Activated naive CD8-positive, alpha-beta T cell treated with anti-CD3 and anti-CD28 coated beads, Interleukin-2, amount 50 U/mL, for 24 hours (primary cell): ENCODE results near the gene SH3TC2.

Experiments used
- ATAC-seq: fragments of 150-1000 bp; cut with Tn5 transposase; one replicate; pipeline ENCODE4 v1.10.0; 2021
- DNase-seq: peaks from one replicate; pipeline ENCODE4 v3.0.0; 2021
- H3K27ac Mint-ChIP-seq: one replicate; pipeline ENCODE4 v1.8.0; 2021; ENCODE audit warnings: mild to moderate bottlenecking, mixed read lengths
- H3K27me3 Mint-ChIP-seq: one replicate; pipeline ENCODE4 v1.8.0; 2021; ENCODE audit warnings: mixed read lengths
- H3K36me3 Mint-ChIP-seq: one replicate; pipeline ENCODE4 v1.8.0; 2021; ENCODE audit warnings: low read depth, mixed read lengths
- H3K4me1 Mint-ChIP-seq: one replicate; pipeline ENCODE4 v1.8.0; 2021; ENCODE audit warnings: mixed read lengths
- H3K4me3 Mint-ChIP-seq: one replicate; pipeline ENCODE4 v1.8.0; 2021; ENCODE audit warnings: mild to moderate bottlenecking, moderate library complexity, mixed read lengths
- H3K9me3 Mint-ChIP-seq: one replicate; pipeline ENCODE4 v1.8.0; 2021; ENCODE audit warnings: mixed read lengths

Gene SH3TC2

GRCh38 chr5:149046196-149046829 is 16.5 kb downstream of the SH3TC2 start:
- H3K27ac Mint-ChIP-seq = no peak overlapping the region
- H3K27me3 Mint-ChIP-seq = no peaks in the 10 kb centered on the region
- no peaks in the 10 kb centered on the region for H3K36me3 Mint-ChIP-seq
- ATAC-seq (no peak), DNase-seq (no peak)
- H3K4me1 Mint-ChIP-seq = no peaks in the 10 kb centered on the region
- H3K9me3 Mint-ChIP-seq = no peaks in the 10 kb centered on the region
- no peak overlapping the region for H3K4me3 Mint-ChIP-seq

- DNase-seq (no peak), ATAC-seq (no peak)
- H3K27me3 Mint-ChIP-seq = no peaks in the 10 kb centered on the region
- H3K36me3 Mint-ChIP-seq = no peaks in the 10 kb centered on the region
- H3K4me3 Mint-ChIP-seq = no peak overlapping the region
- no peak overlapping the region for H3K27ac Mint-ChIP-seq
- H3K9me3 Mint-ChIP-seq = no peaks in the 10 kb centered on the region
- H3K4me1 Mint-ChIP-seq = no peaks in the 10 kb centered on the region
Observed at GRCh38 chr5:149045089-149045460, 17.8 kb downstream of the SH3TC2 start.

- Mint-ChIP-seq H3K4me1 (no peaks in the 10 kb centered on the region), H3K36me3 (no peaks in the 10 kb centered on the region), H3K27ac (no peak overlapping the region), H3K9me3 (no peaks in the 10 kb centered on the region), H3K4me3 (no peak overlapping the region), H3K27me3 (no peaks in the 10 kb centered on the region)
- ATAC-seq = no peak
- DNase-seq = no peak
Observed at GRCh38 chr5:149044453-149045088, 18.3 kb downstream of the SH3TC2 start.

GRCh38 chr5:149043641-149044040 is 19.2 kb downstream of the SH3TC2 start:
- ATAC-seq (no peak), DNase-seq (no peak)
- Mint-ChIP-seq H3K4me1 (no peaks in the 10 kb centered on the region), H3K4me3 (no peak overlapping the region), H3K27ac (no peak overlapping the region), H3K36me3 (no peaks in the 10 kb centered on the region), H3K9me3 (no peaks in the 10 kb centered on the region), H3K27me3 (no peaks in the 10 kb centered on the region)

- no peak for ATAC-seq
- Mint-ChIP-seq H3K27ac (no peak overlapping the region), H3K4me3 (no peak overlapping the region), H3K36me3 (no peaks in the 10 kb centered on the region), H3K27me3 (no peaks in the 10 kb centered on the region), H3K9me3 (no peaks in the 10 kb centered on the region), H3K4me1 (peaks cover 7% of the 10 kb centered on the region)
- no peak for DNase-seq
Observed at GRCh38 chr5:149042865-149043264, 20.0 kb downstream of the SH3TC2 start.

- ATAC-seq (no peak), DNase-seq (no peak)
- no peaks in the 10 kb centered on the region for H3K36me3 Mint-ChIP-seq
- no peak overlapping the region for H3K27ac Mint-ChIP-seq
- no peaks in the 10 kb centered on the region for H3K9me3 Mint-ChIP-seq
- peaks cover 3% of the 10 kb centered on the region for H3K27me3 Mint-ChIP-seq
- no peak overlapping the region for H3K4me3 Mint-ChIP-seq
- peaks cover 23% of the 10 kb centered on the region for H3K4me1 Mint-ChIP-seq
Observed at GRCh38 chr5:149041242-149041641, 21.6 kb downstream of the SH3TC2 start.

GRCh38 chr5:149040421-149040820 is 22.4 kb downstream of the SH3TC2 start:
- no peaks in the 10 kb centered on the region for H3K9me3 Mint-ChIP-seq
- ATAC-seq = no peak
- H3K27me3 Mint-ChIP-seq = peaks cover 5% of the 10 kb centered on the region
- DNase-seq = no peak
- no peaks in the 10 kb centered on the region for H3K36me3 Mint-ChIP-seq
- H3K27ac Mint-ChIP-seq = no peak overlapping the region
- peaks cover 25% of the 10 kb centered on the region for H3K4me1 Mint-ChIP-seq
- no peak overlapping the region for H3K4me3 Mint-ChIP-seq

GRCh38 chr5:149039506-149039905 is 23.4 kb downstream of the SH3TC2 start:
- H3K4me3 Mint-ChIP-seq = no peak overlapping the region
- no peak for ATAC-seq

GRCh38 chr5:149038336-149039080 is 24.4 kb downstream of the SH3TC2 start:
- Mint-ChIP-seq H3K9me3 (no peaks in the 10 kb centered on the region), H3K4me3 (no peak overlapping the region), H3K4me1 (peaks cover 28% of the 10 kb centered on the region), H3K36me3 (no peaks in the 10 kb centered on the region), H3K27me3 (peaks cover 6% of the 10 kb centered on the region), H3K27ac (no peak overlapping the region)
- DNase-seq = no peak
- ATAC-seq = no peak

More at GRCh38 chr5:149039506-149039905, 23.4 kb downstream of the SH3TC2 start:
- Mint-ChIP-seq H3K36me3 (no peaks in the 10 kb centered on the region), H3K9me3 (no peaks in the 10 kb centered on the region), H3K27me3 (peaks cover 6% of the 10 kb centered on the region), H3K27ac (no peak overlapping the region), H3K4me1 (peaks cover 28% of the 10 kb centered on the region)
- no peak for DNase-seq

- Mint-ChIP-seq H3K4me1 (peaks cover 28% of the 10 kb centered on the region), H3K36me3 (no peaks in the 10 kb centered on the region), H3K27ac (no peak overlapping the region), H3K27me3 (peaks cover 6% of the 10 kb centered on the region), H3K4me3 (no peak overlapping the region), H3K9me3 (no peaks in the 10 kb centered on the region)
- peak; percentile 18 for DNase-seq
- ATAC-seq = peak; percentile 86
Observed at GRCh38 chr5:149037817-149038216, 25.0 kb downstream of the SH3TC2 start.

GRCh38 chr5:149036970-149037369 is 25.9 kb downstream of the SH3TC2 start:
- DNase-seq (no peak), ATAC-seq (no peak)
- Mint-ChIP-seq H3K4me1 (peaks cover 28% of the 10 kb centered on the region), H3K4me3 (no peak overlapping the region), H3K36me3 (no peaks in the 10 kb centered on the region), H3K9me3 (no peaks in the 10 kb centered on the region), H3K27ac (peak overlapping the region; percentile 1), H3K27me3 (peaks cover 6% of the 10 kb centered on the region)

- Mint-ChIP-seq H3K36me3 (no peaks in the 10 kb centered on the region), H3K4me3 (no peak overlapping the region), H3K4me1 (peaks cover 28% of the 10 kb centered on the region), H3K27me3 (peaks cover 6% of the 10 kb centered on the region), H3K9me3 (no peaks in the 10 kb centered on the region), H3K27ac (no peak overlapping the region)
- DNase-seq = peak; percentile 12
- ATAC-seq = no peak
Observed at GRCh38 chr5:149036168-149036567, 26.7 kb downstream of the SH3TC2 start.

- DNase-seq (peak; percentile 75), ATAC-seq (peak; percentile 51)
- H3K9me3 Mint-ChIP-seq = no peaks in the 10 kb centered on the region
- peaks cover 28% of the 10 kb centered on the region for H3K4me1 Mint-ChIP-seq
- H3K27ac Mint-ChIP-seq = no peak overlapping the region
- no peaks in the 10 kb centered on the region for H3K36me3 Mint-ChIP-seq
- H3K27me3 Mint-ChIP-seq = peaks cover 6% of the 10 kb centered on the region
- no peak overlapping the region for H3K4me3 Mint-ChIP-seq
Observed at GRCh38 chr5:149035372-149035790, 27.5 kb downstream of the SH3TC2 start.

- peaks cover 3% of the 10 kb centered on the region for H3K4me1 Mint-ChIP-seq
- H3K27me3 Mint-ChIP-seq = peaks cover 1% of the 10 kb centered on the region
- no peak overlapping the region for H3K27ac Mint-ChIP-seq
- no peaks in the 10 kb centered on the region for H3K36me3 Mint-ChIP-seq
- ATAC-seq (no peak), DNase-seq (no peak)
- no peak overlapping the region for H3K4me3 Mint-ChIP-seq
- no peaks in the 10 kb centered on the region for H3K9me3 Mint-ChIP-seq
Observed at GRCh38 chr5:149030838-149031397, 31.9 kb downstream of the SH3TC2 start.

- Mint-ChIP-seq H3K36me3 (no peaks in the 10 kb centered on the region), H3K27me3 (peaks cover 1% of the 10 kb centered on the region), H3K4me1 (peaks cover 3% of the 10 kb centered on the region), H3K27ac (no peak overlapping the region), H3K4me3 (no peak overlapping the region), H3K9me3 (no peaks in the 10 kb centered on the region)
- ATAC-seq = no peak
- no peak for DNase-seq
Observed at GRCh38 chr5:149030392-149030791, 32.5 kb downstream of the SH3TC2 start.
